ENCODE data around the gene CAPN2. TPM values are rescaled to one million over a fixed set of nuclear protein-coding genes. Genes with fewer than 3 reads are reported as not detected.
A peak's percentile ranks its signal among the peaks of the same experiment; 100 is the strongest.

The CAPN2 gene
- total and polyA plus RNA-seq, 3 experiments from 2014 or later: 79.8 to 252 (median 82.9) TPM

- Histone ChIP-seq H3K4me3 (ENCODE audit: low read length) (peak overlapping the region; percentile 55), H3K36me3 (ENCODE audit: insufficient read depth, low read length) (peaks cover 27% of the 10 kb centered on the region), H3K4me1 (ENCODE audit: insufficient read depth, low read length) (peaks cover 76% of the 10 kb centered on the region), H3K27me3 (ENCODE audit: insufficient read depth, low read length, poor library complexity, severe bottlenecking) (no peaks in the 10 kb centered on the region), H3K9me3 (ENCODE audit: low read length) (no peaks in the 10 kb centered on the region), H3K27ac (ENCODE audit: low read depth, low read length) (peak overlapping the region; percentile 72)
- no peaks in the 10 kb centered on the region for H3K27me3 Mint-ChIP-seq
- CTCF ChIA-PET: interaction anchor here (1.1 to 6.5 kb wide), 4 partner anchors 15 to 34 kb away, joined by 3 to 94 read pairs (median 6); no protein-coding TSS in a partner anchor
- no peak for DNase-seq
- no peaks in the 10 kb centered on the region for H3K9me3 Mint-ChIP-seq
- peak overlapping the region; percentile 62 to 91 (median 84) for H3K4me3 Mint-ChIP-seq
- H3K4me1 Mint-ChIP-seq: peaks cover 80 to 90% (median 86%) of the 10 kb centered on the region in 3 donors
- H3K36me3 Mint-ChIP-seq: peaks cover 2 to 49% (median 13%) of the 10 kb centered on the region in 3 donors
- POLR2A ChIA-PET: interaction anchor here (1.2 to 1.7 kb wide), 3 partner anchors 11 to 33 kb away, joined by 3 to 6 read pairs (median 6); no protein-coding TSS in a partner anchor
- H3K27ac Mint-ChIP-seq: peak overlapping the region; percentile 82 to 99 (median 94)
Measured at GRCh38 chr1:223715604-223716172, 3.3 kb downstream of the CAPN2 start.

GRCh38 chr1:223716302-223716862 is 4.0 kb downstream of the CAPN2 start:
- Histone ChIP-seq H3K4me1 (ENCODE audit: insufficient read depth, low read length) (peaks cover 76% of the 10 kb centered on the region), H3K4me3 (ENCODE audit: low read length) (peak overlapping the region; percentile 55), H3K27me3 (ENCODE audit: insufficient read depth, low read length, poor library complexity, severe bottlenecking) (no peaks in the 10 kb centered on the region), H3K9me3 (ENCODE audit: low read length) (no peaks in the 10 kb centered on the region), H3K36me3 (ENCODE audit: insufficient read depth, low read length) (peaks cover 34% of the 10 kb centered on the region), H3K27ac (ENCODE audit: low read depth, low read length) (peak overlapping the region; percentile 72)
- peaks cover 6 to 56% (median 16%) of the 10 kb centered on the region in 3 donors for H3K36me3 Mint-ChIP-seq
- no peaks in the 10 kb centered on the region for H3K9me3 Mint-ChIP-seq
- POLR2A ChIA-PET: interaction anchor here (0.6 to 1.7 kb wide), 4 partner anchors 10 to 397 kb away, joined by 3 to 6 read pairs (median 4); no protein-coding TSS in a partner anchor
- peak overlapping the region; percentile 62 to 91 (median 84) for H3K4me3 Mint-ChIP-seq
- CTCF ChIA-PET: interaction anchor here (0.8 to 6.5 kb wide), 5 partner anchors 10 to 33 kb away, joined by 3 to 94 read pairs (median 4); no protein-coding TSS in a partner anchor
- H3K4me1 Mint-ChIP-seq: peaks cover 81 to 90% (median 86%) of the 10 kb centered on the region in 3 donors
- peak; percentile 43 to 80 (median 55) for DNase-seq
- peak overlapping the region; percentile 82 to 99 (median 94) for H3K27ac Mint-ChIP-seq
- H3K27me3 Mint-ChIP-seq: no peaks in the 10 kb centered on the region

- H3K9me3 ChIP-seq (ENCODE audit: low read length): no peaks in the 10 kb centered on the region
- POLR2A ChIA-PET: interaction anchor here (1.7 kb wide), 1 partner anchor 32 kb away, joined by 6 read pairs; no protein-coding TSS in a partner anchor
- Mint-ChIP-seq H3K9me3 (no peaks in the 10 kb centered on the region), H3K27me3 (no peaks in the 10 kb centered on the region), H3K27ac (peak overlapping the region; percentile 82 to 99 (median 94)), H3K4me1 (peaks cover 83 to 90% (median 87%) of the 10 kb centered on the region in 3 donors), H3K4me3 (peak overlapping the region; percentile 62 to 91 (median 84)), H3K36me3 (peaks cover 10 to 62% (median 21%) of the 10 kb centered on the region in 3 donors)
- H3K4me3 ChIP-seq (ENCODE audit: low read length): peak overlapping the region; percentile 29
- H3K36me3 ChIP-seq (ENCODE audit: insufficient read depth, low read length): peaks cover 39% of the 10 kb centered on the region
- H3K27ac ChIP-seq (ENCODE audit: low read depth, low read length): peak overlapping the region; percentile 51
- peaks cover 74% of the 10 kb centered on the region for H3K4me1 ChIP-seq (ENCODE audit: insufficient read depth, low read length)
- CTCF ChIA-PET: interaction anchor here (1.2 to 6.5 kb wide), 3 partner anchors 14 to 32 kb away, joined by 3 to 94 read pairs (median 8); no protein-coding TSS in a partner anchor
- H3K27me3 ChIP-seq (ENCODE audit: insufficient read depth, low read length, poor library complexity, severe bottlenecking): no peaks in the 10 kb centered on the region
- DNase-seq: no peak
Measured at GRCh38 chr1:223717123-223717522, 4.8 kb downstream of the CAPN2 start.

GRCh38 chr1:223717695-223718363 is 5.5 kb downstream of the CAPN2 start:
- H3K36me3 ChIP-seq (ENCODE audit: insufficient read depth, low read length): peaks cover 39% of the 10 kb centered on the region
- ChIA-PET CTCF (interaction anchor here (0.8 to 6.5 kb wide), 3 partner anchors 19 to 58 kb away, joined by 3 to 94 read pairs (median 8); no protein-coding TSS in a partner anchor), POLR2A (interaction anchor here (0.7 kb wide), 1 partner anchor 26 kb away, joined by 3 read pairs; no protein-coding TSS in a partner anchor)
- peaks cover 86 to 95% (median 92%) of the 10 kb centered on the region in 3 donors for H3K4me1 Mint-ChIP-seq
- H3K9me3 ChIP-seq (ENCODE audit: low read length): no peaks in the 10 kb centered on the region
- peak overlapping the region; percentile 76 to 99 (median 93) for H3K27ac Mint-ChIP-seq
- peak overlapping the region; percentile 11 to 91 (median 78) for H3K4me3 Mint-ChIP-seq
- DNase-seq: no peak
- peaks cover 10 to 65% (median 21%) of the 10 kb centered on the region in 3 donors for H3K36me3 Mint-ChIP-seq
- H3K27ac ChIP-seq (ENCODE audit: low read depth, low read length): peak overlapping the region; percentile 51
- H3K4me3 ChIP-seq (ENCODE audit: low read length): no peak overlapping the region
- H3K27me3 ChIP-seq (ENCODE audit: insufficient read depth, low read length, poor library complexity, severe bottlenecking): no peaks in the 10 kb centered on the region
- H3K4me1 ChIP-seq (ENCODE audit: insufficient read depth, low read length): peaks cover 76% of the 10 kb centered on the region
- H3K27me3 Mint-ChIP-seq: no peaks in the 10 kb centered on the region
- no peaks in the 10 kb centered on the region for H3K9me3 Mint-ChIP-seq

- no peak for DNase-seq
- Histone ChIP-seq H3K9me3 (ENCODE audit: low read length) (no peaks in the 10 kb centered on the region), H3K27me3 (ENCODE audit: insufficient read depth, low read length, poor library complexity, severe bottlenecking) (no peaks in the 10 kb centered on the region), H3K4me3 (ENCODE audit: low read length) (no peak overlapping the region), H3K4me1 (ENCODE audit: insufficient read depth, low read length) (peaks cover 75% of the 10 kb centered on the region), H3K27ac (ENCODE audit: low read depth, low read length) (no peak overlapping the region), H3K36me3 (ENCODE audit: insufficient read depth, low read length) (peaks cover 40% of the 10 kb centered on the region)
- POLR2A ChIA-PET: no interaction called here
- CTCF ChIA-PET: interaction anchor here (0.8 to 6.5 kb wide), 3 partner anchors 20 to 57 kb away, joined by 3 to 94 read pairs (median 8); no protein-coding TSS in a partner anchor
- Mint-ChIP-seq H3K27ac (peak overlapping the region; percentile 70 to 99 (median 88)), H3K4me3 (peak overlapping the region in 4 of 7 donors; percentile 10 to 78 (median 16)), H3K36me3 (peaks cover 10 to 64% (median 24%) of the 10 kb centered on the region in 3 donors), H3K4me1 (peaks cover 83 to 96% (median 93%) of the 10 kb centered on the region in 3 donors), H3K27me3 (no peaks in the 10 kb centered on the region), H3K9me3 (no peaks in the 10 kb centered on the region)
Measured at GRCh38 chr1:223718850-223719249, 6.5 kb downstream of the CAPN2 start.

GRCh38 chr1:223720971-223721591 is 8.7 kb downstream of the CAPN2 start:
- Histone ChIP-seq H3K4me1 (ENCODE audit: insufficient read depth, low read length) (peaks cover 66% of the 10 kb centered on the region), H3K36me3 (ENCODE audit: insufficient read depth, low read length) (peaks cover 49% of the 10 kb centered on the region), H3K27me3 (ENCODE audit: insufficient read depth, low read length, poor library complexity, severe bottlenecking) (no peaks in the 10 kb centered on the region), H3K9me3 (ENCODE audit: low read length) (no peaks in the 10 kb centered on the region), H3K4me3 (ENCODE audit: low read length) (no peak overlapping the region), H3K27ac (ENCODE audit: low read depth, low read length) (no peak overlapping the region)
- CTCF ChIA-PET: interaction anchor here (1.2 to 6.5 kb wide), 2 partner anchors 9 to 28 kb away, joined by 5 to 94 read pairs; partner anchors contain the start of gene CAPN2
- H3K27me3 Mint-ChIP-seq: no peaks in the 10 kb centered on the region
- POLR2A ChIA-PET: interaction anchor here (1.3 kb wide), 1 partner anchor 9 kb away, joined by 5 read pairs; no protein-coding TSS in a partner anchor
- H3K9me3 Mint-ChIP-seq: no peaks in the 10 kb centered on the region
- H3K4me3 Mint-ChIP-seq: peak overlapping the region in 3 of 7 donors; percentile 2 to 32 (median 25)
- peak overlapping the region in 7 of 8 donors; percentile 77 to 90 (median 82) for H3K27ac Mint-ChIP-seq
- DNase-seq: no peak
- H3K4me1 Mint-ChIP-seq: peaks cover 75 to 95% (median 89%) of the 10 kb centered on the region in 3 donors
- peaks cover 15 to 80% (median 26%) of the 10 kb centered on the region in 3 donors for H3K36me3 Mint-ChIP-seq
